Motor neuron (in vitro differentiated cells): ENCODE results near the gene KREMEN2. TPM values are rescaled to one million over a fixed set of nuclear protein-coding genes. Genes with fewer than 3 reads are reported as not detected.
A peak's percentile ranks its signal among the peaks of the same experiment; 100 is the strongest.

Source experiments
- ATAC-seq, 8 experiments: fragments of 200-7000 bp; cut with Tn5 transposase; replicated peaks in 6 of 8; 2 replicates each; pipeline ENCODE4 v1.8.0; 2021; ENCODE audit warnings: mild to moderate bottlenecking in 8 of 8, moderate library complexity in 8 of 8
- H3K27ac ChIP-seq, 2 donors: fragments of 250-450 bp; sonication (Bioruptor Pico); 2 replicates each; pipeline ENCODE4 v1.9.0; 2021; ENCODE audit warnings: antibody characterized with exemption in 2 of 2, mild to moderate bottlenecking in 2 of 2, moderate library complexity in 1 of 2
- H3K4me1 ChIP-seq, 2 donors: fragments of 250-450 bp; sonication (Bioruptor Pico); replicated peaks in 1 of 2; 2 replicates each; pipeline ENCODE4 v1.6.1; 2021; ENCODE audit warnings: antibody characterized with exemption in 2 of 2, mild to moderate bottlenecking in 2 of 2, moderate library complexity in 1 of 2
- H3K4me3 ChIP-seq, 5 donors: fragments of 250-450 bp; sonication (Bioruptor Pico); 2 replicates each; pipeline ENCODE4 v1.9.0; 2021; ENCODE audit warnings: antibody characterized with exemption in 5 of 5, mild to moderate bottlenecking in 5 of 5, moderate library complexity in 4 of 5
- WGBS, 10 experiments: fragments of 450-650 bp; shearing (Covaris generic); methylation state at CpG; one replicate each; pipeline ENCODE4 v1.0.0; 2022; 5-methylcytosine and 5-hydroxymethylcytosine counted together
- in situ Hi-C, 9 experiments: fragments of 400-800 bp; cut with MboI; loops; one replicate each; pipeline ENCODE4 v1.15.0; 2021; ENCODE audit warnings: low sequenced_read_pairs in 9 of 9, low pct_unique_long_range_greater_than_20kb in 2 of 9; ENCODE audit not compliant: unreplicated experiment in 9 of 9
- total RNA-seq, 8 experiments: library from RNA; unstranded; fragments of 300-600 nt; gene quantifications; 2 replicates each; pipeline versions ENCODE4 v1.2.3 to v1.2.4, GENCODE V29; 2022

KREMEN2 gene
- total RNA-seq, 8 experiments from 2014 or later: 0.36 to 5.3 (median 1.6) TPM

DNA sequence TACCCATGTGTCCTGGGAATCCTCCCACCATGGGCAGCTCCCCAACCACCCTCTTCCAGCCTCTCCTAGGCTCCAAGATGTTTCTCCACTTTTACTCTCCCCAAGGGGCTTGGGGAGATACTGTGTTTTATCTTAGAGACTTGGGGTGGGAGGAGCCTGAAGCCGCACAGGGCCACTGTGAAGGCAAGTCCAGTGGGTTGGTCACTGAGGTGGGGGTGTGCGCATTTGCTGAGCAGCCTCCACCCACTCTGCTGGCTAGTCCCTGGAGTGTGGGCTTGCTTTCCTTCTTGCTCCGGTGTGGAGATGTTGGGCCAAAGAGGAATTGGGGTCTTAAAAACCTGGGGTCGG, 44.6 kb downstream of the KREMEN2 start:
- WGBS, 10 experiments: 20 to 100% (median 38%) methylated on average over 1 to 4 of the region's 4 CpGs; no CpG with 5 or more reads in 4 of the 10 experiments
- no peak overlapping the region for H3K27ac ChIP-seq
- peaks cover 15 to 38% of the 10 kb centered on the region in 2 donors for H3K4me1 ChIP-seq
- no peak for ATAC-seq
- in situ Hi-C loops: no loop called here
- H3K4me3 ChIP-seq: no peak overlapping the region

- H3K4me3 ChIP-seq: no peak overlapping the region
- peaks cover 15 to 38% of the 10 kb centered on the region in 2 donors for H3K4me1 ChIP-seq
- in situ Hi-C loops: no loop called here
- ATAC-seq: peak in 5 of 8 experiments; percentile 10 to 18 (median 15)
- H3K27ac ChIP-seq: no peak overlapping the region
- WGBS, 10 experiments: 19 to 88% (median 60%) methylated on average over 1 to 8 of the region's 21 CpGs; no CpG with 5 or more reads in 1 of the 10 experiments
These were observed 45.7 kb downstream of the KREMEN2 start for GRCh38 chr16:3009568-3010390.

- Histone ChIP-seq H3K4me1 (peaks cover 11 to 34% of the 10 kb centered on the region in 2 donors), H3K4me3 (no peak overlapping the region), H3K27ac (no peak overlapping the region)
- no peak for ATAC-seq
- in situ Hi-C loops: no loop called here
- WGBS, 10 experiments: 14 to 100% (median 91%) methylated on average over 1 to 2 of the region's 8 CpGs; no CpG with 5 or more reads in 4 of the 10 experiments
These were observed 46.4 kb downstream of the KREMEN2 start for GRCh38 chr16:3010510-3010909.

GRCh38 chr16:3012246-3012645, 48.2 kb downstream of the KREMEN2 start:
- Histone ChIP-seq H3K4me1 (peaks cover 11 to 34% of the 10 kb centered on the region in 2 donors), H3K4me3 (no peak overlapping the region), H3K27ac (no peak overlapping the region)
- in situ Hi-C loops: no loop called here
- peak in 3 of 8 experiments; percentile 1 to 11 (median 4) for ATAC-seq
- 0% methylated on average over 1 of the region's 19 CpGs; no CpG with 5 or more reads in 9 of the 10 experiments for WGBS, 10 experiments

DNA sequence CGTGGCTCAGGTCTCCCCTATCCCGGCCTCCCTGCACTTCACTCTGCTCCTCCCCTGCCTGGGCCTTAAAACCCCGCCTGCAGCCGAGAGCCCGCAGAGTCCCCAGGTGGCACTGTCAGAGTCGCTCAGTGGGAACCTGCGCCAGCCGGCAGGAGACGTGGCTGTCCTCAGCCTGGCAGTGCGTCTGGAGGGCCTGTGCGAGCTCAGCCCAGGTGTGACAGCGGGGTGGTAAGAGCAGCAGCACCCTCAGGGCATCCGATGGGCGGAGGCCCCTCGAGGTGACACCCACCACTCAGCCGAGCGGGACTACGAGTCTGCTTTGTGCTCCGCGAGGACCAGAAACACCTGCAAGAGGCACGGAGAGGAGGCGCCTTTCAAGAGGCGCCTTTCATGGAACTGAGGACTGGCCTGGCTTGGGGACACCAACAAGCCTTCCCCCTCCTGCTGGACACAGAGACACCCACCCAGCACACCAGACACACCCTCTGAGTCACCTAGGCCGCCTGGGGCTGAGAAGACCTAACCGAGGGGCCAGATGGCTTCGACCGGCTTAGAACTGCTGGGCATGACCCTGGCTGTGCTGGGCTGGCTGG, 48.8 kb downstream of the KREMEN2 start, which contains the start of gene CLDN9:
Gene CLDN9 (plus strand): TSS at position 96 of the 593 bp plus-strand sequence. CDS start 440 bp downstream, at position 536.
- peak; percentile 23 to 77 (median 46) for ATAC-seq
- in situ Hi-C loops: no loop called here
- 4 to 63% (median 20%) methylated on average over 1 to 9 of the region's 27 CpGs; no CpG with 5 or more reads in 7 of the 10 experiments for WGBS, 10 experiments
- Histone ChIP-seq H3K4me3 (no peak within 1 kb of the TSS), H3K4me1 (peaks cover 11 to 32% of the 10 kb centered on the region in 2 donors), H3K27ac (no peak within 1 kb of the TSS)

GRCh38 chr16:3013491-3013951, 49.4 kb downstream of the KREMEN2 start:
- Histone ChIP-seq H3K4me1 (peaks cover 8 to 29% of the 10 kb centered on the region in 2 donors), H3K4me3 (no peak overlapping the region), H3K27ac (no peak overlapping the region)
- 80 to 95% methylated on average over 2 to 4 of the region's 27 CpGs; no CpG with 5 or more reads in 8 of the 10 experiments for WGBS, 10 experiments
- ATAC-seq: peak in 4 of 8 experiments; percentile 1 to 3 (median 2)
- in situ Hi-C loops: no loop called here

GRCh38 chr16:3013998-3014690, 50.1 kb downstream of the KREMEN2 start:
- ATAC-seq: no peak
- no peak overlapping the region for H3K4me3 ChIP-seq
- H3K4me1 ChIP-seq: peaks cover 5 to 26% of the 10 kb centered on the region in 2 donors
- in situ Hi-C loops: no loop called here
- no peak overlapping the region for H3K27ac ChIP-seq
- 60 to 87% (median 68%) methylated on average over 3 to 5 of the region's 12 CpGs; no CpG with 5 or more reads in 7 of the 10 experiments for WGBS, 10 experiments

DNA sequence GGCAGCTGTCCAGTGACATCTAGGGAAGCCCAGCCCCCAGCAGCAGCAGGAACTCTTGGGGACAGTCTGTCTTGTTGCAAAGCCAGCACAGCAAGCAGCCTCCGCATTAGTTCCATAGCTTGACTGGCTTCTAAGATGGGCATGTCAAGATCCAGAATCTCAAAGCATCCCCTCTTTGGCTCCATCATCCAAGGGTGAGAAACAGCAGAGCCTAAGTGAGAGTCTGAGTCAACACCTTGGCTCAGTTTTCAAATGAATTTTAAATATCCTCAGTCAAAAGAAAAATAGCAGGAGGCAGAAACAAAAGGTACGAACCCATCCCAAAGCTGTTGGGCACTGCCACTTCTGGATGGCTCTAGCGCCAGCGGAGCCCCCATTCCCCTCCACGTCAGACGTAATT, 50.9 kb downstream of the KREMEN2 start:
- Histone ChIP-seq H3K4me3 (no peak overlapping the region), H3K4me1 (peaks cover 4 to 20% of the 10 kb centered on the region in 2 donors), H3K27ac (no peak overlapping the region)
- 83 to 100% (median 98%) methylated on average over 1 to 5 of the region's 6 CpGs; no CpG with 5 or more reads in 3 of the 10 experiments for WGBS, 10 experiments
- in situ Hi-C loops: no loop called here
- no peak for ATAC-seq

- WGBS, 10 experiments: 70 to 92% (median 82%) methylated on average over 2 to 8 of the region's 13 CpGs; no CpG with 5 or more reads in 3 of the 10 experiments
- Histone ChIP-seq H3K4me1 (peaks cover 10 to 18% of the 10 kb centered on the region in 2 donors), H3K27ac (no peak overlapping the region), H3K4me3 (no peak overlapping the region)
- in situ Hi-C loops: no loop called here
- ATAC-seq: no peak
These were observed 51.9 kb downstream of the KREMEN2 start for GRCh38 chr16:3015865-3016521.

DNA sequence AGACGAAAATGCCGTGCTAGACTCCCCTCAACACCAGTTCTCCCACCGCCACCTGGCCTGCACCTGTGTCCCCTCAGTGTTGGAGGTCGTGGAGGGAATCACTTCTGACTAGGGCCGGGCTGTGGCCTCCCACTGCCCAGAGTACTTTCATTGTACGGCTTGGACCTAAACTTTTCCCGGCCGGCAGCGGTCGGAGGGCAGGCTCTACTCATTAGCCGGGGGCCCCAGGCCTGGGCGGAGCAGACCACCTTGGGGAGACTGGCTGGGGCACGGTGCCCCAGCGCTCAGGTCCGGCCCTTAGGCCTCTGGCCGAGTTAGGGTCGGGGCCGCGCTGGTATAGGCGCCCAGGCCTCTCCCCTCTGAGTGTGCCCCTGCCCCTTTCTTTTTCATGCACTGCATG, 53.3 kb downstream of the KREMEN2 start:
- Histone ChIP-seq H3K27ac (no peak overlapping the region), H3K4me1 (peaks cover 19 to 23% of the 10 kb centered on the region in 2 donors), H3K4me3 (peak overlapping the region in 2 of 5 donors; percentile 22 to 32)
- 36 to 88% (median 63%) methylated on average over 2 to 6 of the region's 20 CpGs; no CpG with 5 or more reads in 7 of the 10 experiments for WGBS, 10 experiments
- no peak for ATAC-seq
- in situ Hi-C loops: no loop called here
